GM12873 (cell line): Measurements from ENCODE around the gene FBL.

Source experiments
- CTCF ChIP-seq: IDR thresholded peaks from 2 replicates; pipeline ENCODE4 v1.5.1; 2012; ENCODE audit warnings: low read depth, mild to moderate bottlenecking, moderate library complexity, low read length, control low read depth; ENCODE audit not compliant: insufficient read depth; ENCODE audit errors: missing control alignments

FBL gene

GRCh38 chr19:39807846-39808364 lies 38.3 kb downstream of the FBL start:
- TF ChIP-seq CTCF = no peak

- no peak for TF ChIP-seq CTCF
Measured at GRCh38 chr19:39805104-39805503, 41.1 kb downstream of the FBL start.

GRCh38 chr19:39802958-39803357 lies 43.2 kb downstream of the FBL start:
- TF ChIP-seq CTCF = no peak

- no peak for TF ChIP-seq CTCF
Measured at GRCh38 chr19:39797083-39797482, 49.1 kb downstream of the FBL start.

GRCh38 chr19:39796000-39796498 lies 50.1 kb downstream of the FBL start:
- no peak for TF ChIP-seq CTCF

GRCh38 chr19:39795001-39795400 lies 51.2 kb downstream of the FBL start:
- no peak for TF ChIP-seq CTCF

- TF ChIP-seq CTCF = peak; percentile 99
Measured at GRCh38 chr19:39792999-39793546, 53.1 kb downstream of the FBL start.
